Eye (tissue), 1 donor: ENCODE results near the gene IQCC.
"Not testable (repeated sequence)": the region's sequence is repeated elsewhere in the genome, so short reads cannot be mapped to it uniquely, and the experiment has no call there.

Source experiments
- DNase-seq: peaks from one replicate; pipeline ENCODE4 v3.0.0-alpha.2; 2015

IQCC gene

GRCh38 chr1:32205401-32206370 lies at the start of gene IQCC:
Gene IQCC, plus strand, starts transcription at chr1:32205671. Its CDS starts 11 bp downstream, at chr1:32205682.
- peak; percentile 96 for DNase-seq

DNA sequence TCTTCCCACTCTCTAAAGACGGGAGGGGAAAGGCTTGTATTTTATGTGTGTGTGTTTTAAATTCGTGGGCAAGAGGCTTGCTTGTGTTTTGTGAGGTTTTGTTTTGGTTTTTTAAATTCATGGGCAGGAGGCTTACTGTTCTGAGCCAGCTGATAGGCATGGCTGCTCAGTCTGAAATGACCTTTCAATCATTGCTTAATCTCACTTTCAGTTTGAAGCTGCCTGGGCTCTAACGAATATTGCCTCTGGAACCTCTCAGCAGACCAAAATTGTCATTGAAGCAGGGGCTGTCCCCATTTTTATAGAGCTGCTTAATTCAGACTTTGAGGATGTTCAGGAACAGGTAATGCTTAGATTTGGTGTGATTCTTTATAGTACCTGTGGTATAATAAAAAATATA lies 46.3 kb upstream of the IQCC start:
- no peak for DNase-seq

- DNase-seq: no peak
These were observed 42.1 kb upstream of the IQCC start for GRCh38 chr1:32163405-32163804.

GRCh38 chr1:32165633-32166032 lies 39.8 kb upstream of the IQCC start:
- not testable (repeated sequence) for DNase-seq

DNA sequence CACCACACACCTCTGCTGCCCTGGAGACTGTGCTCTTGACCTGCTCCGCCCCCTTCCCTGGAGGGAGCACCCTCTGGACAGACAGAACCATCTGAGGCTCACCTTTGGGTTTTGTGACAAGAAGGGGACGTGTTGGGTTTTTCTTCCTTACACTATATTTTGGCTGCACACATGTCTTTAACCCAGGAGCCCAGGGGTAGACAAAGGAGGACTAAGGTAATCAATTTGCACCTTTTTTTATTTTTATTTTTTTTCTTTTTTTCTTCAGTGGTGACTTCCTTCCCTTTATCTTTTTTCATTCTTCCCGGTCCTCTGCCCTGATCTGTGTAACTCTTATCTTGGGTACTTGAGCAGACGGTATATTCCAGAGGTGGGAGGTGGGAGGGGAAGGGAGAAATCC lies 34.5 kb upstream of the IQCC start:
- DNase-seq: no peak

- DNase-seq: no peak
These were observed 32.7 kb upstream of the IQCC start for GRCh38 chr1:32172621-32173245.

DNA sequence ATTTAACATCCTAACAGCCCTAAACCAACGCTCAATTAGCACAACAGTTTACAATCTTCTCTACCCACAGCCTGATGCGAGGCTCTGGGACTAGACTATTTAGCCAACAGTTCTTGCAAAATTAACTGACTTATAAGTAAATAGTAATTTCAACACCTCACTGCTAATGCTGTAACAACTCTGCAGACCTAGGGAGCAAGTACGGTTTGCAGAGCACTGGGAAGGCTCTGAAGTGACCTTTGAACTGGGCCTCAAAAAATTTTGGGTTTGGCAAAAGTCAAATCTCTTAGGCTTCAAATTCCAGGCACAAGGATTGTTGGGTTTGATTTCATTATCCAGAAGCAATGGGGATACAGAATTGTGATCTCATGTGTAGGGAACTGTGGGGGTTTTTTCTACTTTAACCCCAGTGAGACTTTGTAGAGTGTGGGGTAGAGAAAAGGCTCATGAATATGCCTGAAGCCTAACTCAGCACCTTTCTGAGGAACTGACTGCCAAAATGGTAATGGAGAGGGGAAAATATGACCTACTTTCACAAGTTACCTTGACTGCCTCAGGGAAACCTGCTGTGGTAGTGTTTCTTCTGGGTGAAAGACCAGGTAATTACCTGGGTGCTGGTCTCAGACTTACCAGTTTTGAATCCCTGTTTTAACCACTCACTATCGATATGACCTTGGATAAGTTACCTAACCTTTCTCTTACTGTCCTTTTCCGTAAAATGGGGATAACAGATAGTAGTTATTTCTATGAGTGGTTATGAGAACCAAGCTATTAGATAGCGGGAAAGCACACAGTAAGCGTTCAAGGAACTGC lies 26.9 kb upstream of the IQCC start:
- DNase-seq: no peak

DNA sequence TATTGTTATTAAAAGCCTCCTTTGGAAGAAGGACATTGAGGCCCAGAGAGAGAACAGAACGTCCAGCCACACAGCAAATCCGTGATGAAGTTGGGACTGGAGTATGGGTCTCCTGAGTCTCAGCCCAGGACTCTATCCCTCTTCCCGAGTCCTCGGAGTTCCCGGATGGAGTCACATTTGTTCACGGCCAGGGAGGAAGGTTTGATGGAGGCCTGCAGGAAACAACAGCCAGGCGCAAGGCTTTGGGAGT lies 26.4 kb upstream of the IQCC start:
- DNase-seq: no peak

DNA sequence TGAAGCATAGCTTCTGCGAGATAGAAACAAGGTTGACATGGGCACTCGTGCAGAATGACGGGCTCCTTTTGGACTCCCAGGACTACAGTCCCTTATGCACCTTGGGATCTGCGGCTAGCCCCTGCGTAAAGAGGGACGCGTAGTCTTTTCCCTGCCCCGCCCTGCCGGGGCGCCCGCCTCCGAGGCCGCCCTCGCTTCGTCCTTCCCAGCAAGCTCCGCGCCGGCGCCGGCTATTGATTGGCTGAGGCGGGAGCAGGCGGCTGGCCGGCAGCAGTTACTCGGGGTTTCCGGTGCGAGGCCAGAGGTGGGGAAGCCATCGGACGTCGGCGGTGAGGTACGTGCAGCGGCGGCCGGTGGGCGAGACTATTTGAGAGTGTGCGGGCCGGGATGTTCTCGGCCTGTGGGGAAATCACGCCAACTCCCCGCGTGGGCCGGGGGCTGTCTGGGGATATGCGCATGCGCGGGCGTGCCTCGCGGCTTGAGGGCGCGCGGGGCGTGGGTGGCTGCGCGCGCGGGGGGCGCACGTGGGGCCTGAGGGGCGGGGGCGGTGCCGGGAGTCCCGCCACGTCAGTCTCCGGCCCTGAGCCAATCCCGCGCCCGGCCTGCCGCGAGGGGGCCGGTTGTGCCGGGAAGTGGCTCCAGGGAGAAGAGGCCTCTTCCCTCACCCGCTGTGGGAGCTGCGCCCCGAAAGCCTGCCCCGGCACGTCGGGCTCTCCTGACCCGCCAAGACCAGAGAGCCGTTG lies 25.9 kb upstream of the IQCC start, which contains the start of gene TXLNA:
TSS of gene TXLNA (plus strand) at position 233 of the 743 bp plus-strand sequence. CDS start 671 bp downstream, outside the sequence.
- DNase-seq: peak; percentile 97

- DNase-seq: no peak
These were observed 25.0 kb upstream of the IQCC start for GRCh38 chr1:32180186-32181060.

- DNase-seq: no peak
These were observed 24.4 kb upstream of the IQCC start for GRCh38 chr1:32181065-32181464.

- DNase-seq: no peak
These were observed 23.9 kb upstream of the IQCC start for GRCh38 chr1:32181563-32181962.

DNA sequence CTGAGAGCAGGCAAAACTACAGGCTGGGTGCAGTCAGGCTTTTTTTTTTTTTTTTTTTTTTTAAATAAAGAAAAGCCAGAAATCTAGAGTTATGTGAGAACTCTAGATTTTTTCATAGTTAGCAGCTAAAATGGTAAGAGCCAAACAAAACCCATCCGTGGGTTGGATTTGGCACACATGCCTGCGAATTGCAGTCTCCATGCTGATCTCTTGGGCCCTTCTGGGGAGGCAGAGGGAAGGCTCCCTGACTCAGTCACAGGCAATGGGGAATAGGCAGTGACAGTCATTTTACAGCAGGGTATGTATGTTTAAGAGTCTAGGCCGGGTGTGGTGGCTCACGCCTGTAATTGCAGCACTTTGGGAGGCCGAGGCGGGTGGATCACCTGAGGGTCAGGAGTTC lies 23.4 kb upstream of the IQCC start:
- DNase-seq: no peak

GRCh38 chr1:32184650-32185049 lies 20.8 kb upstream of the IQCC start:
- no peak for DNase-seq

DNA sequence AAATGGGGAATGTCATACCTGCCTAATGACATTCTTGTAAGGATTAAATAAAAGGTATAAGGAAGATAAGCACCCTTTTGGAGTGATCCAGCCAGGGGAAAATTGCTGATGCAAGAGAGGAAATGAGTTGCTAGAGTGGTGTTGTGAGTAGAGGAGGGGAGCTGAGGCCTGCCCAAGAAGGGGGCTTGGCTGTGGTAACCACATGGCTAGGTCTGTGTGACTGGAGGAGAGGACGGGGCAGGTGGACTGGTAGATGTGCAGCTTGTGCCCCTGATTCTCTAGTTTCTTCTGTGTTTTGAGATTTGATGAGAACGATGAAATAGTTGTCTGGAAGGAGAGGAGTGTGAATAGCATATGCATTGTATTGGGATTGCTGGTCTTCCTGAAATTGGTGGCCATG lies 19.4 kb upstream of the IQCC start:
- no peak for DNase-seq

DNA sequence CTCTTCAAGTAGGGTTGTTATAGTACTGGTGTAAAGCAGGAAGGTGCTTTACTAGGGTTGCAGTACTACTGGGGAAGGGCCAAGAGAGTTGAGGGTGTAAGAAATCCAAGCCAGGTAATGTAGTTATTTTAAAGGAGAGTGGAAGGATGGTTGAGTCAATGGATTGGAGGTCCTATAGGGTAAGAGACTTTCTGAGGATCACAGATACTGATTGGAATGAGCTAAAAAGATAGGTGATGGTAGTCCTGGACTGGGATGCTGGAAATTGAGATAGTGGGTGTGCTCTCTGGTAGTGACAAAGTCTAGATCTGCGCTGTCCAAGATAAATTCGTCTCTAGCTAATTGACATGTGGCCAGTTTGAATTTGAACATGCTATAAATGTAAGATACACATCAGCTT lies 19.0 kb upstream of the IQCC start:
- DNase-seq: no peak

GRCh38 chr1:32187850-32188249 lies 17.6 kb upstream of the IQCC start:
- DNase-seq: no peak

GRCh38 chr1:32192220-32192948 lies 13.1 kb upstream of the IQCC start:
- DNase-seq: no peak

- DNase-seq: no peak
These were observed 10.5 kb upstream of the IQCC start for GRCh38 chr1:32194984-32195383.

- no peak for DNase-seq
These were observed 9.9 kb upstream of the IQCC start for GRCh38 chr1:32195531-32195930.
